GM12874 (cell line): Measurements from ENCODE around the gene COL18A1.

Experiments
- TF ChIP-seq, protein P1 (sequence below): IDR thresholded peaks from 2 replicates; pipeline ENCODE4 v1.5.1; 2011; ENCODE audit warnings: low read depth, mild to moderate bottlenecking, control low read depth, low read length, moderate library complexity; ENCODE audit not compliant: insufficient read depth

The COL18A1 gene

DNA sequence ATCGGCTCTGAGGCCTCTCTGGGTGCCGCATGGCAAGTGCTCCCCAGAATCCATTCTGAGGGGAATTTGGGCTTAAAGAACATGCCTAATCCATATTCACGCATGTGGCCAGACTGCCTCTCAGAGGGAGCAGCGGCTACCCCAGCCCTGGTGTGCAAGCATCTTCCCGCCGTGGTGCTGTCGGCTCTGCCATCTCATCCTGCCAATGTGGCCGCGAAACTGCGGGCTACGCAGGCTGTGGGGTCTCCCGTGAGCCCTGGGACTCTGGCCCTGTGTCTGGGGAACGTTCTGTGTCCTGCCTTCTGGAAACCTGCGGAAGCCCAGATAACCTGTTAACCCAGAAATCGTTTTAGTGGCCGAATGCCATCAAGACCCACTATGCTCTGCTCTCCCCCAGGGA, 76.6 kb downstream of the COL18A1 start:
- TF ChIP-seq, protein P1, sequence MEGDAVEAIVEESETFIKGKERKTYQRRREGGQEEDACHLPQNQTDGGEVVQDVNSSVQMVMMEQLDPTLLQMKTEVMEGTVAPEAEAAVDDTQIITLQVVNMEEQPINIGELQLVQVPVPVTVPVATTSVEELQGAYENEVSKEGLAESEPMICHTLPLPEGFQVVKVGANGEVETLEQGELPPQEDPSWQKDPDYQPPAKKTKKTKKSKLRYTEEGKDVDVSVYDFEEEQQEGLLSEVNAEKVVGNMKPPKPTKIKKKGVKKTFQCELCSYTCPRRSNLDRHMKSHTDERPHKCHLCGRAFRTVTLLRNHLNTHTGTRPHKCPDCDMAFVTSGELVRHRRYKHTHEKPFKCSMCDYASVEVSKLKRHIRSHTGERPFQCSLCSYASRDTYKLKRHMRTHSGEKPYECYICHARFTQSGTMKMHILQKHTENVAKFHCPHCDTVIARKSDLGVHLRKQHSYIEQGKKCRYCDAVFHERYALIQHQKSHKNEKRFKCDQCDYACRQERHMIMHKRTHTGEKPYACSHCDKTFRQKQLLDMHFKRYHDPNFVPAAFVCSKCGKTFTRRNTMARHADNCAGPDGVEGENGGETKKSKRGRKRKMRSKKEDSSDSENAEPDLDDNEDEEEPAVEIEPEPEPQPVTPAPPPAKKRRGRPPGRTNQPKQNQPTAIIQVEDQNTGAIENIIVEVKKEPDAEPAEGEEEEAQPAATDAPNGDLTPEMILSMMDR, result no peak

DNA sequence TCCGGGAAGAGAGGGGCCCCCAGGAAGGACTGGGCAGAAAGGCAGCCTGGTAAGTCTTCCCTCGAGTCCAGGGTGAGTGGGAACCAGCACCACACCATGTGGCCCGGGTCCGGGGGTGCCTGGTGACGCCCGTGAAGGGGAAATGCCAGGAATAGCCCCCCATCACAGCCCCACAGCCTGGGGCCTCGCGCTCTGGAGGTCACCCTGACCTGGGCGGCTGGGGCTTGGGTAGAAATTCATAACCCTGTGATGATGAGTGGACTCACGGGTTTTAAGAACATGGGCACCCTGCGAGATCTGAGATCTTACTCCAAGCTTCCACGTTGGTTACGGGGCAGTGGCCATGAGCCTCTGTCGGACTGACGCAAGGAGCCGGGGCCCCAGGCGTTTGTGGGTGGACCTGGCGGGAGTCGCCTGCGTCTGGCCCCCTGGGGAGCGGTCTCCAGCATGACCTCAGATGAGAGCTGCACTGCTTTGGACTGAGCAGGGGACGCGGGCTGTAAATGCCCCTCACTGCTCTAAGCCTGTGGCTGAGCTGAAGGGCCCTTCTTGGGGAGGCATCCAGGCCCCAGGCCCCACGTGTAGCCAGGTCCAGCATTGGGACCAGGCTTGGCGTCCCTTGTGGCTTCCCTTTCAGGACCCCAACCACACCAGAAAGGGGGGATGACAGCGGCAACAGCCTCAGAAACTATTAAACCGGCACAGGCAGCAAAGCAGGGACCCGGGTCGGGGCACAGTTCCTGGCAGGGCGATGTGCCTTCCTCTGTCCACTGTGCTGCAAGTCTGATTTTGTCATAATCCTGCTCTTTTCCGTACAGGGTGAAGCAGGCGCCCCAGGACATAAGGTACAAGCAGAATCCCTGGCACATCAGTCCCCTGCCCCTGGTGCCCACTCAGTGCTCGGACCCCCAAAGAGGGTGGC, 77.3 kb downstream of the COL18A1 start:
- TF ChIP-seq, protein P1, result no peak

DNA sequence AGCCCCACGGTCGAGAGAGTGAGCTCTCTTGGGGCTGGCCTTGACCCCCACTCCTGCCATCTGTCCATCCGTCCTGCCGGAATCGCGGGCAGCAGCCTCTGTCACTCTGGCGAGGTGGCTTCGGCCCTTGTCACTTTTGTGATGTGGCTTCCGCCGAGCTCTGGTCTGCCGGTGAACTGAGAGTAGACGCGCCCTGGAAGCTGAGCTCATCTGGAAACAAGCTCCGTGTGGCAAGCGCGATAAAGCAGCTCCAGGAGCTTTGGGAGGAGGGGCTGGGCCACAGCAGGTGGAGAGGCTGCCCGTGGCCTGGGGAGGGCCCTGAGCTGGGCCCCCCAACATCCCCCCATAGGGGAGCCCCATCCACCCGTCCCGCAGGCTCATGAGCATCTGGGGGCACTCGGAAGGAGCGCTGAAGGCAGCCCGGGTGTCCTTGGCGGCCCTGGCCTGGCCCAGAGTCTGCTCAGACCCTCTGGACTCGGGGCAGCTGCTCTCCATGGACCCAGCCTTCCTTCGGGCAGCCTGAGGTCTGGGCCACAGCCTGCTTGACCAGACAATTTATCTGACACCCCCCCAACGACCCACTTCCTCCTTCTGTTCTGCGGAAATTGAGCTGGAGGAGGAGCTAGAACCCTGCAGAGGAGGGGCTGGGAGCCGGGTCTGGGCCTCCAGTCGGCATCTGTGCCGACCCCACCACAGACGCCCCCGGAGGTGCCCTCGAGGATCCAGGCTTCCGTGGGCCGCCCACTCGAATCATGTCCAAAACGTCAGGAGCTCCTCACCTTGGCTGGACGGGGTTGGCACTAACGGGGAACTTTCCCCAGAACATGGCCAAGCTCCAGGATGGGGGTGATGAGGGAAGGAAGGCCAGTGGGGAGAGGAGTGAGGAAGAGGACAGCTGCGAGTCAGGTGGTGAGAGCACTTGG, 78.2 kb downstream of the COL18A1 start:
- TF ChIP-seq, protein P1, result no peak

GRCh38 chr21:45484318-45484717, 79.4 kb downstream of the COL18A1 start:
- TF ChIP-seq, protein P1, result no peak

DNA sequence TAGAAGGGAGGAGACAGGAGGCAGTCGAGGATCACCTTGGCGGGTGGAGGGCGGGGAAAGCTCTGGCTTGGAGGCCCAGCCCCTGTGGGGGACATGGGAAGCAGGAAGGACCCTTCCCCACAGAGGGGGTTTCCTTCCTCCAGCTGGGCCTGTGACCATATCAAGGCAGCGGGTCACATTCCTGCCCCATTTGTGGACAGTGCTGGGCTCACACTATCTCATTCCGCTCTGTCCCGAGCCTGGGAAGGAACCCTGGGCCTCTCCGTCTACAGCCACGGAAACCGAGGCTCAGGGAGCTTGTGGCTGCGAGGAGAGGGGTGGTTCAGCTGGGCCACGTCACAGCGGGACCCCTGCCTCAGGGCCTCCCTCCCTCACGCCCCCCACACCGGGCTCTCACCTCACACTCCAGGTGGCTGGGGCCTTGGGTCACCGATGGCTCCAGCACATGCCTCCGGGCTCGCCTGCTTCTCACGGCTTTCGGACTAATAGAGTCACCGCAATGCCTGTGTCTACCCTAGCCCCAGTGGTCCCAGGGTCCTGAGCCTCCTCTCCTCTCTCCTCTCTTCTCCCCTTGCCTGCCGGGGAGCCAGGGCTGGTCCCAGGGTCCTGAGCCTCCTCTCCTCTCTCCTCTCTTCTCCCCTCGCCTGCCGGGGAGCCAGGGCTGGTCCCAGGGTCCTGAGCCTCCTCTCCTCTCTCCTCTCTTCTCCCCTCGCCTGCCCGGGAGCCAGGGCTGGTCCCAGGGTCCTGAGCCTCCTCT, 80.9 kb downstream of the COL18A1 start:
- TF ChIP-seq, protein P1, result no peak

DNA sequence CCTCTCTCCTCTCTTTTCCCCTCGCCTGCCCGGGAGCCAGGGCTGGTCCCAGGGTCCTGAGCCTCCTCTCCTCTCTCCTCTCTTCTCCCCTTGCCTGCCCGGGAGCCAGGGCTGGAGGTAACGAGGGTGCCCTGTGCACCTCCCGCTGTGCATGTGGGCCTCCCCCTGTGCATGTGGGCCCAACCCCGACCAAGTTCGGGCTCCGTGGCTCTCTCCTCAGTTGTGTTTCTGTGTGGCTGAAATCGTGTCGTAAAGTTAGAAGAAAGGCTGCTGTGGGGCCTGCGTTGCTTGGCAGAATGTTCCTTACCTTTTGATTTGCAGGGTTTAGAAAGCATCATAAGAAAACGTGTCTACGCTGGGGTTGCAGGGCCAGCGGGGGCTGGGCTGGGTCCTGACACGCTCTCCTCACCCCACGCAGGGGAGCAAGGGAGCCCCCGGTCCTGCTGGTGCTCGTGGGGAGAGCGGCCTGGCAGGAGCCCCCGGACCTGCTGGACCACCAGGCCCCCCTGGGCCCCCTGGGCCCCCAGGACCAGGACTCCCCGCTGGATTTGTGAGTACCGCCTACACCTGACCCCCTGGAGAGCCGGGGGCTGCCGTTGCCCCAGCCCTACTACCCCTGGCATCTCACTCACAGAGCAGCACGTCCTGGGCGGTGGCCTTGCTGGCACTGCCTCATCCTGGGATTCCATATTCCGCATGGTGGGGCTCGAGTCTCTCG, 81.6 kb downstream of the COL18A1 start:
- TF ChIP-seq, protein P1, result no peak
